Bronchial epithelial cell (primary cell): Measurements from ENCODE around the gene HTR3C. TPM values are rescaled to one million over a fixed set of nuclear protein-coding genes. Genes with fewer than 3 reads are reported as not detected.
"Not testable (repeated sequence)": the region's sequence is repeated elsewhere in the genome, so short reads cannot be mapped to it uniquely, and the experiment has no call there.

ENCODE experiments used
- DNase-seq: peaks from one replicate; pipeline ENCODE4 v3.0.0-alpha.2; 2010; ENCODE audit warnings: low read depth
- FAIRE-seq: peaks from 2 replicates; lab custom pipeline; 2011; peaks lifted over from hg19 to GRCh38; lab: Jason Lieb, UNC
- H3K27me3 ChIP-seq: 2 replicates; pipeline ENCODE4 v1.5.1; 2011; ENCODE audit warnings: low read length; ENCODE audit not compliant: control insufficient read depth, insufficient read depth
- H3K36me3 ChIP-seq: 2 replicates; pipeline ENCODE4 v1.5.1; 2011; ENCODE audit warnings: low read length; ENCODE audit not compliant: control insufficient read depth, insufficient read depth
- H3K4me3 ChIP-seq: 2 replicates; pipeline ENCODE4 v1.5.1; 2011; ENCODE audit warnings: mild to moderate bottlenecking, low read depth, low read length, control low read depth
- CTCF ChIP-seq: IDR thresholded peaks from 2 replicates; pipeline ENCODE4 v1.5.1; 2011; ENCODE audit warnings: mild to moderate bottlenecking, moderate library complexity, low read length, control low read depth, inconsistent platforms; ENCODE audit not compliant: insufficient read depth, severe bottlenecking
- total RNA-seq: library from RNA; depleted of rRNA; stranded (reverse); fragments of >200 nt; gene quantifications from 2 replicates; pipeline ENCODE4 v1.2.1, GENCODE V29; 2014

Gene HTR3C
- total RNA-seq, 1 donor from 2014 or later, result not detected

DNA sequence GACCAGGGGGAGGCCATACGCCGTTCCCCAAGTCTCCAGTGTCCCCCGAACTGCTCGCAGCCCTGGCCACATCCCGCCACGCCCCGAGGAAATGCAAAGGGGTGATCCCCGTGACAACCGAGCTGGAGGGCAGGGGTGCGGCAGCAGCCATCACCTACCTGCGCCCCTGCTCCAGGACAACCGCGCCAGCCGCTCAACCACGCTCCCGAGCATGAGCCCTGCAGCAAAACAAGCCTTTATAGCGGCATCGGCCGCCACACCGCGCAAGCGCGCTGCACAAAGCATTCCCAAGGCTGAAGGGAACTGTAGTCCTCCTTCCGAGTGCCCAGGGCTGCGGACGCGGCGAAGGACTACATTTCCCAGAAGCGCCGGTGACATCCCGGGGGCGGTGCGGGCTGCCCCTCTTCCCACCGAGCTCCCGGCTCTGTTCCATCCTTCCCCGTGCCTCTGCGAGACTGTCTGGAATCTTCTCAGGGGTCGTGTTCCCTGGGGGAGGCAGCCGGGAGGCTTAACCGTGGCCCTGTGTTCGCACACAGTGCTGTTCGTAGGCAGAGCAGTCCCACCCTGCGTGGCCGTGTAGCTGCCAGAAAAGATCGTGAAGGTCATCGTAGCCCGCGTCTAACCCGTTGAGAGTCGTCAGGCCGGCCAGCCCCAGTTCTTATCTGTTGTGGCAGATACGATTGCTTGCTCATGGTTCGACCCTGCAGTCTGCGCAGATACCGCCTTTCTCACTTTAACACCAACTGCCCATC lies 35.0 kb upstream of the HTR3C start, which contains the start of gene ABCC5:
ABCC5 (minus strand) TSS at position 213 of the 752 bp plus-strand sequence. CDS start 3,492 bp downstream, outside the sequence.
- peaks cover 2% of the 10 kb centered on the region for H3K36me3 ChIP-seq
- FAIRE-seq (no peak), DNase-seq (peak; percentile 85)
- no peaks in the 10 kb centered on the region for H3K27me3 ChIP-seq
- no peak for TF ChIP-seq CTCF
- H3K4me3 ChIP-seq, result peak within 1 kb of the TSS; percentile 99

DNA sequence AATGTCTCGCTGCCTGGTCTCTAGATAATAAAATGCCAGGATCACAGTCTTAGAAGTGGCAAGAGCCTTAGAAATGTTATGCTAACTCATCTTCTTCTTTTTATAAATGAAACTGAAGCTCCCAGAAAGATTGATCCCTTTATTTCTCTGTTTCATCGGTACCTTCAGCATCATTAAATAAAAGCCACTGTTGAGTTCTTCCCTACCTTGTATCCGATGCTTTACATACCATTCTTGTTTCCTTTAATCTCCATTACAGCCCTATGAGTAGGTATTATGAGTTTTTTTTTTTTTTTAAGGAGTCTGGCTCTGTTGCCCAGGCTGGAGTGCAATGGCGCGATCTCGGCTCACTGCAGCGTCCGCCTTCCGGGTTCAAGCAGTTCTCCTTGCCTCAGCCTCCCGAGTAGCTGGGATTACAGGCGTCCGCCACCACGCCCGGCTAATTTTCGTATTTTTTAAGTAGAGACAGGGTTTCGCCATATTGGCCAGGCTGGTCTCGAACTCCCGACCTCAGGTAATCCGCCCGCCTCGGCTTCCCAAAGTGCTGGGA lies 34.3 kb upstream of the HTR3C start:
- peaks cover 2% of the 10 kb centered on the region for H3K36me3 ChIP-seq
- no peak for TF ChIP-seq CTCF
- H3K4me3 ChIP-seq, result peak overlapping the region; percentile 99
- no peaks in the 10 kb centered on the region for H3K27me3 ChIP-seq
- DNase-seq, result no peak
- no peak for FAIRE-seq

- Histone ChIP-seq H3K4me3 (no peak overlapping the region), H3K27me3 (no peaks in the 10 kb centered on the region), H3K36me3 (no peaks in the 10 kb centered on the region)
- no peak for TF ChIP-seq CTCF
- peak; percentile 49 for DNase-seq
- FAIRE-seq, result no peak
Observed at GRCh38 chr3:184022323-184022722, 30.5 kb upstream of the HTR3C start.

DNA sequence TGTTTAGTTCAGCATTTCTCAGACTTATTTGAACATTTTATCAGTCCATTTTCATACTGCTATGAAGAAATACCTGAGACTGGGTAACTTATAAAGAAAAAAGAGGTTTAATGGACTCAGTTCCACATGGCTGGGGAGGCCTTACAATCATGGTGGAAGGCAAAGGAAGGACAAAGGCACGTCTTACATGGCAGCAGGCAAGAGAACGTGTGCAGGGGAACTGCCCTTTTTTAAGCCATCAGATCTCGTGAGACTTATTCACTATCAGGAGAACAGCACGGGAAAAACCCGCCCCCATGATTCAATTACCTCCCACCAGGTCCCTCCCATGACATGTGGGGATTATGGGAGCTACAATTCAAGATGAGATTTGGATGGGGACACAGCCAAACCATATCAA lies 27.6 kb upstream of the HTR3C start:
- H3K36me3 ChIP-seq, H3K4me3 ChIP-seq, FAIRE-seq, H3K27me3 ChIP-seq, DNase-seq: not testable (repeated sequence)

GRCh38 chr3:184028275-184028890 lies 24.5 kb upstream of the HTR3C start:
- not testable (repeated sequence) for H3K36me3 ChIP-seq, H3K4me3 ChIP-seq, FAIRE-seq, DNase-seq, H3K27me3 ChIP-seq

GRCh38 chr3:184029443-184029842 lies 23.4 kb upstream of the HTR3C start:
- FAIRE-seq (no peak), DNase-seq (no peak)
- Histone ChIP-seq H3K27me3 (no peaks in the 10 kb centered on the region), H3K4me3 (no peak overlapping the region), H3K36me3 (no peaks in the 10 kb centered on the region)
- no peak for TF ChIP-seq CTCF
